Stomach (tissue), 9 donors: Measurements from ENCODE around the gene CERS4. TPM values are rescaled to one million over a fixed set of nuclear protein-coding genes. Genes with fewer than 3 reads are reported as not detected.

Experiments used
- DNase-seq, 2 donors: peaks; one replicate each; pipeline versions ENCODE4 v3.0.0 to v3.0.0-alpha.2; 2013 to 2019
- H3K27ac ChIP-seq, 5 donors: fragments of 200-600 bp in 4 of 5; sonication (generic) in 4 of 5; one replicate each; pipeline ENCODE4 v1.5.1; 2013 to 2019; ENCODE audit warnings: mild to moderate bottlenecking in 1 of 5, moderate library complexity in 1 of 5
- H3K27me3 ChIP-seq, 3 donors: fragments of 200-600 bp; sonication (generic); one replicate each; pipeline ENCODE4 v1.5.1; 2017 to 2019; ENCODE audit warnings: mixed run types in 1 of 3
- H3K36me3 ChIP-seq, 4 donors: fragments of 200-600 bp; sonication (generic); 1 replicate in 3 of 4; 2 replicates in 1 of 4; pipeline ENCODE4 v1.5.1; 2016 to 2019
- H3K4me1 ChIP-seq, 4 donors: fragments of 200-600 bp; sonication (generic); one replicate each; pipeline ENCODE4 v1.5.1; 2016 to 2019
- H3K4me3 ChIP-seq, 4 donors: fragments of 200-600 bp; sonication (generic) in 3 of 4; one replicate each; pipeline ENCODE4 v1.5.1; 2016 to 2019; ENCODE audit warnings: mild to moderate bottlenecking in 1 of 4
- H3K9me3 ChIP-seq, 4 donors: fragments of 200-600 bp; sonication (generic); one replicate each; pipeline ENCODE4 v1.5.1; 2016 to 2019
- EP300 ChIP-seq: sonication (generic); formaldehyde crosslinking; IDR thresholded peaks from one replicate; pipeline ENCODE4 v1.6.1; 2017; ENCODE audit warnings: antibody characterized with exemption
- POLR2A ChIP-seq, 4 donors: fragments of 450-650 bp; IDR thresholded peaks; one replicate each; pipeline ENCODE4 v1.6.1; 2016; ENCODE audit warnings: antibody characterized with exemption in 4 of 4, control low read depth in 2 of 4, mild to moderate bottlenecking in 1 of 4, moderate library complexity in 1 of 4
- POLR2AphosphoS5 ChIP-seq, 3 donors: sonication (generic); formaldehyde crosslinking; IDR thresholded peaks; one replicate each; pipeline ENCODE4 v1.6.1; 2016; ENCODE audit warnings: antibody characterized with exemption in 3 of 3
- WGBS, 5 donors: extraction: QIAGEN DNeasy Blood & Tissue Kit in 3 of 5; methylation state at CpG; one replicate each; pipeline versions ENCODE4 v1.1.5 to v1.1.7; 2013 to 2018; 5-methylcytosine and 5-hydroxymethylcytosine counted together
- intact Hi-C: fragments of 100-400 bp; cut with DNase I; formaldehyde crosslinking; loops from one replicate; pipeline ENCODE4 v1.15.1; 2023; ENCODE audit warnings: low total_unique reads
- polyA plus RNA-seq, 3 donors: library from polyadenylated mRNA; stranded (reverse); fragments of 200-250 nt; gene quantifications; one replicate each; pipeline ENCODE4 v1.2.3, GENCODE V29; 2013
- total RNA-seq, 5 donors: library from RNA; depleted of rRNA; stranded (reverse); fragments of >200 nt; gene quantifications; one replicate each; pipeline versions ENCODE4 v1.1.0 to v1.2.3, GENCODE V29; 2014 to 2016
- TF ChIP-seq, protein P1 (sequence below), 7 experiments: fragments of 450-650 bp in 4 of 7; fragments of 200-600 bp in 3 of 7; sonication (generic) in 3 of 7; IDR thresholded peaks; one replicate each; pipeline ENCODE4 v1.5.1; 2016 to 2019; ENCODE audit warnings: antibody characterized with exemption in 7 of 7, control low read depth in 2 of 7, mild to moderate bottlenecking in 1 of 7
- donor health status: healthy with polysubstance abuse.
- donor health status: Bipolar disorder and iron deficiency.
- donor health status: healthy.

CERS4 gene
- total and polyA plus RNA-seq, 8 donors, result 1.7 to 124 (median 34.7) TPM

DNA sequence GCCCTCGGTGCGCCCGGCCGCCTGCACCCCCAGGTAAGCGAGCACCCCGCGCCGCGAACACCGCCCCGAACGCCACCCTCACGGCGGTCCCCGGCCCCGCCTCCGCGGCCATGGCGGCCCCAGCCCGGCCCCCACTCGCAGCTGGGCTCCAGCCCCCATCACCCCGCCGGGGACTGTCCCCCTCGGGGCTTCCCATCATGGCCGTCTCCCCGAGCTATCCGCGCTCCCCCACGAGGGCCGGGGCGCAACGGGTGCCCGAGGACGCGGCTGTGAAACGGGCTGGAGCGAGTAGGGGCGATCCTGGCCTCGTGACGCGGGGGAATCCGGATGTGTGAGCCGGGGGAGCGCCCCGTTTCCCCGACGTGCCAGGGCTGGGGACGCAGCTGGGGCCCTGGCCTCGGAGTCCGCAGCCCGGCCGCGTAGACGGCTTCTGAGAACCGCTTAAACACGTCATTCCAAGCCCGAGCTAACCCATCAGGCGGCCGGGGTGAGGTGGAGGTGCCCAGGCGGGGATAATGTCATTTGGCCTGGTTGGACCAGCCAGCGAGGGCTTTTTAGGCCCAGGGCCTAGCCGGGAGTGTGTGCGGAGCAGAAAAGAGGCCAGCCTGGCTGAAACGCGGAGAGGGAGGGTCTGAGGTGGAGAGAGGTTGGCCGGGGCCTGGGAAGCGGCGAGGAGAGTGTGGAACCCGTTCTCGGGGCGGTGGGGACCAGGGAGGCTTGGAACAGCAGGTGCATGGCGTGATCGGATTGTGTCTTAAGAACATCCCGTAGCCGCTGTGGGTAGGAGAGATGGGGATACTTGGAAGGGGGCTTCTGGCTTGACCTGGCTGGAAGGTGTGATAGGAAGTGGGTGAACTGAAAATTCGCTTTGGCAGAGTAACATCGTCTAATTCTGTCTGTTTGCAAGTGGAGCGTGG is 550 bp downstream of the CERS4 start:
- peak overlapping the region; percentile 74 to 86 (median 84) for H3K27ac ChIP-seq
- intact Hi-C loops, result no loop called here
- DNase-seq, result peak; percentile 40 to 76

GRCh38 chr19:8210421-8211101 is 1.4 kb downstream of the CERS4 start:
- peaks cover 13 to 47% (median 41%) of the 10 kb centered on the region in 4 donors for H3K4me1 ChIP-seq
- TF ChIP-seq, protein P1, sequence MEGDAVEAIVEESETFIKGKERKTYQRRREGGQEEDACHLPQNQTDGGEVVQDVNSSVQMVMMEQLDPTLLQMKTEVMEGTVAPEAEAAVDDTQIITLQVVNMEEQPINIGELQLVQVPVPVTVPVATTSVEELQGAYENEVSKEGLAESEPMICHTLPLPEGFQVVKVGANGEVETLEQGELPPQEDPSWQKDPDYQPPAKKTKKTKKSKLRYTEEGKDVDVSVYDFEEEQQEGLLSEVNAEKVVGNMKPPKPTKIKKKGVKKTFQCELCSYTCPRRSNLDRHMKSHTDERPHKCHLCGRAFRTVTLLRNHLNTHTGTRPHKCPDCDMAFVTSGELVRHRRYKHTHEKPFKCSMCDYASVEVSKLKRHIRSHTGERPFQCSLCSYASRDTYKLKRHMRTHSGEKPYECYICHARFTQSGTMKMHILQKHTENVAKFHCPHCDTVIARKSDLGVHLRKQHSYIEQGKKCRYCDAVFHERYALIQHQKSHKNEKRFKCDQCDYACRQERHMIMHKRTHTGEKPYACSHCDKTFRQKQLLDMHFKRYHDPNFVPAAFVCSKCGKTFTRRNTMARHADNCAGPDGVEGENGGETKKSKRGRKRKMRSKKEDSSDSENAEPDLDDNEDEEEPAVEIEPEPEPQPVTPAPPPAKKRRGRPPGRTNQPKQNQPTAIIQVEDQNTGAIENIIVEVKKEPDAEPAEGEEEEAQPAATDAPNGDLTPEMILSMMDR (IDR thresholded peaks at IDR 0.05), result no peak
- TF ChIP-seq POLR2A (IDR thresholded peaks at IDR 0.05) (no peak), EP300 (no peak)
- DNase-seq, result peak in 1 of 2 donors; percentile 49
- no peaks in the 10 kb centered on the region for H3K9me3 ChIP-seq
- peak overlapping the region in 4 of 5 donors; percentile 79 to 86 (median 84) for H3K27ac ChIP-seq
- 71 to 78% (median 73%) methylated on average over 11 to 13 of the region's 13 CpGs for WGBS, 5 donors
- H3K36me3 ChIP-seq, result peaks cover 0 to 6% (median 0%) of the 10 kb centered on the region in 4 donors
- H3K27me3 ChIP-seq, result peaks cover 0 to 25% (median 0%) of the 10 kb centered on the region in 3 donors
- intact Hi-C loops, result no loop called here
- peak overlapping the region; percentile 66 to 83 (median 73) for H3K4me3 ChIP-seq

More for the DNA sequence above, 550 bp downstream of the CERS4 start:
- H3K36me3 ChIP-seq, result no peaks in the 10 kb centered on the region
- H3K9me3 ChIP-seq, result no peaks in the 10 kb centered on the region
- H3K4me1 ChIP-seq, result peaks cover 13 to 47% (median 41%) of the 10 kb centered on the region in 4 donors
- H3K4me3 ChIP-seq, result peak overlapping the region; percentile 66 to 83 (median 73)
- 6 to 11% (median 7%) methylated on average over 41 to 78 of the region's 78 CpGs for WGBS, 5 donors
- TF ChIP-seq EP300, result no peak
- TF ChIP-seq POLR2AphosphoS5 (IDR thresholded peaks at IDR 0.05), result no peak
- TF ChIP-seq POLR2A (IDR thresholded peaks at IDR 0.05), result no peak
- TF ChIP-seq, protein P1 (IDR thresholded peaks at IDR 0.05), result no peak
- peaks cover 0 to 25% (median 0%) of the 10 kb centered on the region in 3 donors for H3K27me3 ChIP-seq

GRCh38 chr19:8212212-8212611 is 3.0 kb downstream of the CERS4 start:
- Histone ChIP-seq H3K36me3 (peaks cover 0 to 13% (median 0%) of the 10 kb centered on the region in 4 donors), H3K4me3 (no peak overlapping the region)

GRCh38 chr19:8212916-8213315 is 3.7 kb downstream of the CERS4 start:
- H3K27me3 ChIP-seq, result peaks cover 0 to 24% (median 0%) of the 10 kb centered on the region in 3 donors

More at GRCh38 chr19:8212212-8212611, 3.0 kb downstream of the CERS4 start:
- intact Hi-C loops, result no loop called here
- no peaks in the 10 kb centered on the region for H3K9me3 ChIP-seq
- whole genome bisulfite sequencing, 5 donors, result 78 to 91% (median 89%) methylated on average over 6 of the region's 6 CpGs
- peaks cover 0 to 25% (median 0%) of the 10 kb centered on the region in 3 donors for H3K27me3 ChIP-seq
- DNase-seq, result no peak
- no peak overlapping the region for H3K27ac ChIP-seq
- peaks cover 13 to 39% (median 36%) of the 10 kb centered on the region in 4 donors for H3K4me1 ChIP-seq
- TF ChIP-seq EP300 (no peak), POLR2A (IDR thresholded peaks at IDR 0.05) (no peak)

More at GRCh38 chr19:8212916-8213315, 3.7 kb downstream of the CERS4 start:
- no peak for TF ChIP-seq POLR2AphosphoS5 (IDR thresholded peaks at IDR 0.05)
- TF ChIP-seq EP300, result no peak
- TF ChIP-seq, protein P1 (IDR thresholded peaks at IDR 0.05), result no peak
- TF ChIP-seq POLR2A (IDR thresholded peaks at IDR 0.05), result no peak
- WGBS, 5 donors, result 92 to 97% (median 94%) methylated on average over 6 of the region's 6 CpGs
- Histone ChIP-seq H3K36me3 (peaks cover 0 to 13% (median 0%) of the 10 kb centered on the region in 4 donors), H3K27ac (no peak overlapping the region), H3K4me3 (no peak overlapping the region), H3K4me1 (peaks cover 13 to 34% (median 30%) of the 10 kb centered on the region in 4 donors), H3K9me3 (no peaks in the 10 kb centered on the region)
- intact Hi-C loops, result no loop called here
- DNase-seq, result no peak
